GM18526 (cell line): ENCODE results near the gene USP28.

ENCODE experiments used
- POLR2A ChIP-seq: IDR thresholded peaks from 3 replicates; pipeline ENCODE4 v1.6.1; 2011; ENCODE audit not compliant: insufficient read length; ENCODE audit errors: extremely low read depth

USP28 gene

GRCh38 chr11:113862435-113862834, 12.9 kb downstream of the USP28 start:
- TF ChIP-seq POLR2A = no peak

DNA sequence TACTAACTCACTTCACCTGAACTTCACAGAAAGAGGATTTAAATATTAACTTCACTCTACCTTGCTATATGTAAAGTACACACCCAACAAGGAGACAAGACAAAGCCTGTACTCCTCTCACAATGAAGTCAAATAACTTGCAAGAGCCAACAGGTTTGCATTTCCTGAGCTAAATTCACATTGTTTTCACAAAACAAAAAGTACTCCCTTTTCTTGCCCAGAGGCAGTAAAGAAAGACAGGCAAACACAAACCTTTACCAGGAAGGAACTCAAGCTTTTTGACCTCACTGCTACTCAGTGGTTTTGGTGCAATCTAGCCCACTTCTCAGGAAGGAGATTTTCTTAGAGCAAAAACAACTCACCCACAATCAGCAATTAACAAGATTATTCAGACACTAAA, 15.7 kb downstream of the USP28 start:
- TF ChIP-seq POLR2A = no peak

DNA sequence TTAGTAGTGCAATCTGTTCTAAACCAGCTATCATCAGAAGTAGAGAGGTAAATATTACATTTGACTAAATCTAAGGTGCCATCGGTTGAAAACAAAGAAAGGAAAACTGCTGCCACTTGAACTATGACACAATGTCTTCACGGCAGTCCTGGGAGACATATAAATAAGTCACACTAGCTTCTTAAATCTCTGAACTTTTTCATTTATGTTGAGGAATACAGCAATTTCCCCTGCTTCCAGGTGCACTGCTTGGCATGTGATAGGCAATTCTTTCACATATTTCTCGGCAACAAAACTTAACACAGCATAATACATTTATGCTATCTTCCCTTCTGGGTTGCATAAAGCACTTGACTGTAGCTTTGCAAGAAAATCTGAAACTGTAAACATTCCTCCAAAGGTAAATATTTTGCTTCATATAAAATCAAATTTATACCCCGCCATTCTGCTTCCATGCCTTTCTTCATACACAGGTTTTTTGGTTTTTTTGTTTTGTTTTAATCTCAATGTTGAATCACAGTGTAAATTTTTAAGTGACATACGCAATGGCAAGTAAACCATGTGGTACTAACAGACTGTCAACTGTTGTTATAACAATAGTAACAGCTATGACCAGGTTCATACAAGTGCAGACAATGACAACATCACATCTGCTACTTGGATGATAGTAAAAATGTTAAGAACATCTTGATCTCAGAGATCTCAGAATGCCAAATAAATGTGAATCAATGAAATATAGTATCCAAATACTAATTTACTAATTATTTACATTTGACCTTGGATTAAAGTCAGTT, 18.2 kb downstream of the USP28 start:
- TF ChIP-seq POLR2A = no peak

- TF ChIP-seq POLR2A = no peak
Observed at GRCh38 chr11:113855803-113856202, 19.6 kb downstream of the USP28 start.

- TF ChIP-seq POLR2A = no peak
Observed at GRCh38 chr11:113850188-113850587, 25.2 kb downstream of the USP28 start.

GRCh38 chr11:113849713-113850112, 25.7 kb downstream of the USP28 start:
- TF ChIP-seq POLR2A = no peak

GRCh38 chr11:113847580-113847979, 27.8 kb downstream of the USP28 start:
- no peak for TF ChIP-seq POLR2A

GRCh38 chr11:113847111-113847510, 28.3 kb downstream of the USP28 start:
- no peak for TF ChIP-seq POLR2A

DNA sequence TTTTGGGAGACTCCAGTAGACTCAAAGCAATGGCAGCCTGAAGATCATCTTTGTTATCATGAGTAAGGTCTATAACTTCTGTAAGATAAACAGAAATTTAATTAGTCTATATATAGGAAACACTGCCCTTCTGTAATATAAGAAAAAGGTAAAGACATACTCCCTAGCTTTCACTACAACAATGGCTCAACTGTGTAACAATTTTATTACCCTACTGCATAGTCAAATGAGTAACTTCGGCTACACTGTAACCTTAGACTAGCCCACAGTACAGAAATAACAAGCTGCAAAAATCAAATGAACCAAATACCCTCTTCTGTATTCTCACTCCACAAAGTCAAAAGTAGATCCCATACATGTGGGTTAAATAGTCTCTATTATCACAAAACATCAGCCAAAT, 33.7 kb downstream of the USP28 start:
- TF ChIP-seq POLR2A = no peak

DNA sequence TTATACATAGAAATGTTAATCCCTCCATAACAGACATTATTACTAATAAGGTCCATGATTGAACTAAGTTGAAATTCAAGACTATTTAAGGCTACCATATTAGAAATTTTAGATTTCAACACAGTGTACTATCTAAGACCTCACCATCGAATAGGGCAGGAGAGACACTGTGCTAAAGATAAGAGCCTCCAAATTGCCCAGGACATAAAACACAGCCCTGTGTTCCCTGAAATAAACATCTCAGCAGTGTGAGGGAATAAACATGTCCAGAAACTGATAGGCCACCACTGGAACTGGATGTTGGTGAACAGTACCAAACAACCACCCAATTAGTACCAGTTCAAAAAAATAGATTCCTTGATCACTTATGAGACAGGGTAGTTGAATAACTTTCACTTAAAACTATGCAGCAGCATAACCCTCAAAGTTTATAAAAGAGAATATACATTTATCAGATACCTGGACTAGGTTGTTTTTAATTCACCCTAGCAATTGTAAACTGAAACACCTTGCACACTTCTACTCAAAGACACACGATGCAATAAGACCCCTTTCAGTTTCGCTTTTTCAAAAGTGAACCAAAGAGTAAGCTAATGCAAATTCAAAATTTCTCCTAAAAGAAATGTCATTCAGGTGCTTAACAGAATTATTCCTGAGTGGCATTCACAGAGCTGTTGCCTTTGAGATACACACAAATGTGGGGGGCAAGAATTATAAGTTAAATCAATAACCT, 34.3 kb downstream of the USP28 start:
- TF ChIP-seq POLR2A = no peak

DNA sequence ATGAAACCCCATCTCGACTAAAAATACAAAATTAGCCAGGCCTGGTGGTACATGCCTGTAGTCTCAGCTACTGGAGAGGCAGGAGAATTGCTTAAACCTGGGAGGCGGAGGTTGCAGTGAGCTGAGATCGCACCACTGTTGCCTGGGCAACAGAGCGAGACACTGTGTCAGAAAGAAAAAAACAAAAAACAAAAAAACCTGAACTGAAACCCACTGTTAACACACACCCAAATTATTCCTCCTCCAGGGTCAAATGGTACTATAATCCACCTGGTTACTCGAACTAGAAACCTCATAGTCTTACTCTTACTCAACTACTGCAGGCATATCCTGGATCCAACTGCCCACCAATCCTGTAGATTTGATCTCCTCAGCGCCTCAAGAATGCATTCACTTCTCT, 35.5 kb downstream of the USP28 start:
- no peak for TF ChIP-seq POLR2A

DNA sequence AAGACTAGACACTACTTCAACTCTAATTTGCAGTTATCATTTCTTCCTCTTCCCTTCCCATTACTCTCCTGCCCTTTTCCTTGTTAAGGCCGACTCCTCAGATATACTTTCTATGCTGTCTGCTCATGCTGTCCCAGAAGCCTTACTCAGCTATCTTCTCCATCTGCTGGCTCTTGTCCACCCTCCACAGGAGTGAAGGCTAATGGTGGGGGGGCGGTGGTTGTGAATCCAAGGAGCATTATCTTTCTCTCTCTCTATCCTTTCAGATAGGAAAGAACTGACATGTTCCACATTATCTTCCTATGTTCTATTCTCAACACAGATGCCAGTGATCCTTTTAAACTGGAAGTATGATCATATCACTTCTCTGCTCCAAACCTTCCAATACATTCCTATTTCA, 37.4 kb downstream of the USP28 start:
- no peak for TF ChIP-seq POLR2A

DNA sequence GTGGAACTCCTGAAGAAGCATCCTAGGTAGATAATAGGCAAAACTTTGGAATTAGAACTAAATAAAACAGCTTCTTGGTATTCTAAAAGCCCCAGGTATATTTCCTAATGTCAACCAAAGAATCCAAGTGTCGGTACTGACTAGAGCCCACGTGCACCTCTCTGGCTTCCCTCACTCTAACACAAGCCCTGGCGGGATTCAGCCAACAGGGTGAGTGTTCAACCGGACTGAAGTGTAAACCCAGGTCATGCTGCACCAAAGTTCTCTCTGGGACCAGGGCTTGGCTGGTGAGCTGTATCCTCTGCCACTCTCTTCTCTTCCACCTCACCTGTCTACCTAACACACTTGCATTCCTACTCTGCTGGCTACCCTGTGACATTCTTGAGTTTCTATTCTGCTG, 40.1 kb downstream of the USP28 start:
- TF ChIP-seq POLR2A = no peak

DNA sequence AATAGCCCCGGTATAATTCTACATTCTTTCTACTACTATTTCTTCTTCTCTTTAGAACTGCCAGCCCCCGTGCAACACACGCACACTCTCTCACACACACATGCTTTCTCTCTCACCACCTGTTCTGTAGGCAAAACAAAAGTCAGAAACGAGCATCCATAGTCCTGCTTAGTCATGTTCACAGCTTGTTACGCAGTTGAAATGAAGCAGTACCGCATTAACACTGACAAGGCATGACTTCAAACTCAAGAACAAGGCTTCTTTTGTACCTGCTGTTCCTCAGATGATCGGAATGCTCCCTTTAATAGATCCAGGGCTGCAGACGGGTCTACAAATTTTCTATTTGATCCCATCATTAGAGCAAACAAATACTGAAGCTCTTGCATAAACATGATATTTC, 42.2 kb downstream of the USP28 start:
- no peak for TF ChIP-seq POLR2A

- no peak for TF ChIP-seq POLR2A
Observed at GRCh38 chr11:113831314-113831713, 44.1 kb downstream of the USP28 start.

DNA sequence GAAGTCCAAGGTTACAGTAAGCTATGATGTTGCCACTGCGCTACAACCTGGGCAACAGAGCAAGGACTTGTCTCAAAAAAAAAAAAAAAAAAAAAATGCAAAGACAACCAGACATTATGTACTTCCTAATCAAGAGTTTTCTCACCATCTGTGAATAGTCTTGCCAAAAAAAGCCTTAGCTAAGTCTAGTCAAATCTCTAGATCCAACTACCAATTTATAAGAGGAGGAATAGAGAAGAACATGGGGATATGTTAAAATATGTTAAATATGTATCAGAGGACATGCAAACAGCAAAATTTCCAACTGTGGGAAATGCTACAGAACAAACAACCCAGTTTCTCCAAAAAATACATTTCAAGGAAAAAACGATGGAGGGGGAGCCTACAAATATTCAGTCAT, 45.6 kb downstream of the USP28 start:
- no peak for TF ChIP-seq POLR2A

DNA sequence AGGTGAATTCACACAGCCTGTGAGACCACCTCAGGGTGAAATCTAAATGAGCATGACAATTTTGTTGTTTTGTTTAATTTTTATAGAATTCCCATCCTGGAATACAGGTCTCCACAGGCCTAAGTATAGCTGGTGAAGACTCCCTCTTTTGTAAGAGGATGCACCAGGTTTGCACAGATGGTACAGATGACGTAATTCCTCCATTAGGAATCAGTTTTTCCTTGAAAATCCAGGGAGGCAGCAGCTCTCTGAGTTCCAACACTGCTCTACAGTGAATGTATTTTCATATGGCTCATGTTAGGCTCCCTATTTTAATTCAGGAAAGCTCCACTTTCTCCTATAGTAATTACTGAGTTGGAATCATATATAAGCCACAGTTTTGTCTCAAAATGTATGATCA, 47.2 kb downstream of the USP28 start:
- TF ChIP-seq POLR2A = no peak

GRCh38 chr11:113827477-113827876, 47.9 kb downstream of the USP28 start:
- TF ChIP-seq POLR2A = no peak
